GM12872 (cell line): Measurements from ENCODE around the gene CD2BP2.

ENCODE experiments used
- TF ChIP-seq, protein P1 (sequence below): IDR thresholded peaks from 3 replicates; pipeline ENCODE4 v1.5.1; 2011; ENCODE audit warnings: low read depth, mild to moderate bottlenecking, low read length, moderate library complexity; ENCODE audit not compliant: insufficient read depth

The CD2BP2 gene

DNA sequence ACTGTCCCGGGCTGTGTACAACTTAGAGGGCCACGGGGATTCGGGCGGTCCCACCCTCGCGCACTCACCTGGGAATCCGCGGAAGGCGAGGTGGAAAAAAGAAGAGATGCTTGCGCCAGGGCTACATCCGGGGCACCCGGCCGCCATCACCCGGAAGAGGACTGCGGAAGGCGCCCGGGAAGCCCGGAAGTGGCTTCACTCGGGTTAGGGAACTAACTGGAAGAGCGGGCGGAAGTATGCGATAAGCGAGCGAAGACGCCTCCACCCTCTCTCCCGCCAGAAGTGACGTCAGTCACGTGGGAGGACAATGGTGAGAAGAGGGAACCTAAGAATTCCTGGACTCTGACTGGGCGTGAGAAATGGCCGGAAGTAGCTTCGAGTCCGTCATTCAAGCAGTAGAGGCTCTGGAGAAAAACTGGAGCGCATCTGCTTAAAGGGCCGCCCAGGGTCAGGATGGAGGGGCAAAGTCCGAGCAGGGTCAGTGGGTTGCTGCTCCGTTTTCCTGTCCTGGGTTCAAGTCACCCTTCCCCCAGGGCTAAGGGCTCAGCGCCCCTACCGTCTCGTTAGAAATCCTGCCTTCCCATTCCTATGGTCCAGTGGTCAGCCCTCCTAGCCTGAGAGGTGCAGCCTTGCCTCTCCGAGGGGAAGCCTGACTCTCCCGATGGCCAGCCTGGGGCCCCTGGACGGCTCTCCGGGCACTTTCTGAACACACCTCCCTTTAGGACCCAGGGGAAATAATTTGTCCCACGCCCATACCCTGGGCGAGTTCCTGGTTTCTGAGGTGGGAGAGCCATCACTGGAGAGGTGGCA lies at the start of gene CD2BP2:
Gene CD2BP2, minus strand, starts transcription at position 165 of the 810 bp plus-strand sequence. CDS start 627 bp downstream, outside the sequence.
- TF ChIP-seq, protein P1, sequence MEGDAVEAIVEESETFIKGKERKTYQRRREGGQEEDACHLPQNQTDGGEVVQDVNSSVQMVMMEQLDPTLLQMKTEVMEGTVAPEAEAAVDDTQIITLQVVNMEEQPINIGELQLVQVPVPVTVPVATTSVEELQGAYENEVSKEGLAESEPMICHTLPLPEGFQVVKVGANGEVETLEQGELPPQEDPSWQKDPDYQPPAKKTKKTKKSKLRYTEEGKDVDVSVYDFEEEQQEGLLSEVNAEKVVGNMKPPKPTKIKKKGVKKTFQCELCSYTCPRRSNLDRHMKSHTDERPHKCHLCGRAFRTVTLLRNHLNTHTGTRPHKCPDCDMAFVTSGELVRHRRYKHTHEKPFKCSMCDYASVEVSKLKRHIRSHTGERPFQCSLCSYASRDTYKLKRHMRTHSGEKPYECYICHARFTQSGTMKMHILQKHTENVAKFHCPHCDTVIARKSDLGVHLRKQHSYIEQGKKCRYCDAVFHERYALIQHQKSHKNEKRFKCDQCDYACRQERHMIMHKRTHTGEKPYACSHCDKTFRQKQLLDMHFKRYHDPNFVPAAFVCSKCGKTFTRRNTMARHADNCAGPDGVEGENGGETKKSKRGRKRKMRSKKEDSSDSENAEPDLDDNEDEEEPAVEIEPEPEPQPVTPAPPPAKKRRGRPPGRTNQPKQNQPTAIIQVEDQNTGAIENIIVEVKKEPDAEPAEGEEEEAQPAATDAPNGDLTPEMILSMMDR = no peak

DNA sequence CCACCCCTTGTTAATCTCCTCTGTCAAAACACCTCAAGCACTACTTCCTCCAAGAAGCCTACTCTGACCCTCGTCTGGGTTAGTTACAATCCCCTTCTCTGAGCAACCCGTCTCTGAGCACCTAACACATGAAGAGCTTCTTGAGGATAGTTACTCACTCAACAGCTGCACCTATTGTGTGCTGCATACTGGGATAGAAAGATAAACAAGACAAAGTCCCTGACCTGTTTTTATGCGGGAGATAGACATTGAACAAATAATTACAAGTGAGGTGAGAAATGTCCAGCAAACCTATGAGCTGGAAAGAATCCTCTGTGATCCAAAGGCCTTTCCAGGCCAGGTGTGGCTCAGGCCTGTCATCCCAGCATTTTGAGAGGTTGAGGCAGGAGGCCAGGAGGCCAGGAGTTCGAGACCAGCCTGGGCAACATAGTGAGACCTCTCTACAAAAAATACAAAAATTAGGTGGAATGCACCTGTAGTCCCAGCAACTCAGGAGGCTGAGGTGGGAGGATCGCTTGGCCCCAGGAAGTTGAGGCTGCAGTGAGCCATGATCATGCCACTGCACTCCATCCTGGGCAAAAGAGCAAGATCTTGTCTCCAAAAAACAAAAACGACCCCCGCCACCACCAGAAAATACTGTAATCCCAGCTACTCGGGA lies 46.8 kb upstream of the CD2BP2 start:
- TF ChIP-seq, protein P1 = no peak

DNA sequence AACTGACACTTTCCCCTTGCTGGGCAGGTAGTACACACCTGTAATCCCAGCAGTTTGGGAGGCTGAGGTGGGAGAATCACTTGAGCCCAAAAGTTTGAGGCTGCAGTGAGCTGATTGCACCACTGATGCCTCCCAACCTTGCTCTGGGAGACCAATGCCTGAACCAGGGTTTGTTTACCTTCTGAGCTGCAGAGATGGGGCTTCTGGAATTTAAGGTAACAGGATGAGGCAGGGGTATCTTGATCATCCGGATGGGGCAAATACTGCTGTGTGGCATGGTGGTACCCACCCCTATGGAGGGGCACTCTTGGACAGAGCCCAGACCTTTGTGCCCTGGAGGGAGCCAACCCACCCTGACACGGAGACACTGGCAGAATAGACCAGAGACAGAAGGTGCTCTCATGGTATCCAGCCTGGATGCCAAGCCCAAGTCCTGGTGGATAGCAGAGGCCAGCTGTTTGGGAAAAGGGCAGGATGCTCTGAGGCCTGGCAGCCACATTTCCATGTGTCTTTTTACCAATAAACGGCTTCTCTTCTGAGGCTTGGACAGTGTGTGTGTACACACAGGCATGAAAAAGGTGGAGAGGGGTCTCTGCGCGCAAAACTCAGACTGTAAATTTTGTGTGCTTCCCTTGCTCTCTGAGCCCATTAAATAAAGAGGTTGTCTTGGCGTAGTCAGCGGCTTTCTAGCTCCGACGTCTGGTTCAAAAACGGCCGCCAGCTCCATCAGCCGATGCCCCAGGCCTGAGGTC lies 44.5 kb upstream of the CD2BP2 start:
- TF ChIP-seq, protein P1 = no peak

DNA sequence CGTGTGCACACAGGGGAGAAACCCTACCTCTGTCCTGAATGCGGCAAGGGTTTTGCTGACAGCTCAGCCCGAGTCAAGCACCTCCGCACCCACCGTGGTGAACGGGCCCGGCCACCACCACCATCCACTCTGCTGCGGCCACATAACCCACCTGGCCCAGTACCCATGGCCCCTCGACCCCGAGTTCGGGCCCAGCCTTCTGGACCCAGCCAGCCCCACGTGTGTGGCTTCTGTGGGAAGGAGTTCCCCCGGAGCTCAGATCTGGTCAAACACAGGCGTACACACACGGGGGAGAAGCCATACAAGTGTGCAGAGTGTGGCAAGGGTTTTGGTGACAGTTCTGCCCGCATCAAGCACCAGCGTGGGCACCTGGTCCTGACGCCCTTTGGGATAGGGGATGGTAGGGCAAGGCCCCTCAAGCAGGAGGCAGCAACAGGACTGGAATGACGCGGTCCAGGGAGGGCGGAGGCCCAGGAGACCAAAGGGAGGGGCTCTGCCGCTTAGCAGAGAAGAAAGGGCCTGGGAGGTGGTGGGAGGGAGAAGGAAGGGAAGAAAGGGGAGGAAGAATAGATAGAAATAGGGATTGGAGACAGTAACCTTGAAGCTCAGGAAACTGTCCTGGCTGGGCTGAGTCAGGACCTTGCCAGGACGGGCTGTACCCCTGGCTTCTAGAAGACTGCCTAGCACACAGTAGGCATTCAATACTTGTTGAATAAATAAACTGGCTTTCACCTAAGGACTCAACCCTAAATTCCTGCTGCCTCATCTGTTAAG lies 43.7 kb upstream of the CD2BP2 start:
- TF ChIP-seq, protein P1 = no peak

DNA sequence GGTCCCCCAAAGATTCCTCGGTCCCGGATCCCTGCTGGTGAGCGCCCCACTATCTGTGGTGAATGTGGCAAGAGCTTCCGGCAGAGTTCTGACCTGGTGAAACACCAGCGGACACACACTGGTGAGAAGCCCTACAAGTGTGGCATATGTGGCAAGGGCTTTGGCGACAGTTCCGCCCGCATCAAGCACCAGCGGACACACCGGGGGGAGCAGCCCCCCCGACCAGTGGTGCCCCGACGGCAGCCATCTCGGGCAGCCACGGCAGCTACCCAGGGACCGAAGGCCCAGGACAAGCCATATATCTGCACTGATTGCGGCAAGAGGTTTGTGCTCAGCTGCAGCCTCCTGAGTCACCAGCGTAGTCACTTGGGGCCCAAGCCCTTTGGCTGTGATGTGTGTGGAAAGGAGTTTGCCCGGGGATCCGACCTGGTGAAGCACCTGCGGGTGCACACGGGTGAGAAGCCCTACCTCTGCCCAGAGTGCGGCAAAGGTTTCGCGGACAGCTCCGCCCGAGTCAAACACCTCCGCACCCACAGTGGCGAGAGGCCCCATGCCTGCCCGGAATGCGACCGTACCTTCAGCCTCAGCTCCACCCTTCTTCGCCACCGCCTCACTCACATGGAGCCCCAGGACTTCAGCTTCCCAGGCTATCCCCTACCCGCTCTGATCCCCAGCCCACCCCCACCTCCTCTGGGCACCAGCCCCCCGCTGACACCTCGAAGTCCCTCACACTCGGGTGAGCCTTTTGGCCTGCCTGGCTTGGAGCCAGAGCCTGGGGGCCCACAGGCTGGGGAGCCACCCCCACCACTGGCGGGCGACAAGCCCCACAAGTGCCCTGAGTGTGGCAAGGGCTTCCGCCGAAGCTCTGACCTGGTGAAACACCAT lies 42.9 kb upstream of the CD2BP2 start:
- TF ChIP-seq, protein P1 = no peak

DNA sequence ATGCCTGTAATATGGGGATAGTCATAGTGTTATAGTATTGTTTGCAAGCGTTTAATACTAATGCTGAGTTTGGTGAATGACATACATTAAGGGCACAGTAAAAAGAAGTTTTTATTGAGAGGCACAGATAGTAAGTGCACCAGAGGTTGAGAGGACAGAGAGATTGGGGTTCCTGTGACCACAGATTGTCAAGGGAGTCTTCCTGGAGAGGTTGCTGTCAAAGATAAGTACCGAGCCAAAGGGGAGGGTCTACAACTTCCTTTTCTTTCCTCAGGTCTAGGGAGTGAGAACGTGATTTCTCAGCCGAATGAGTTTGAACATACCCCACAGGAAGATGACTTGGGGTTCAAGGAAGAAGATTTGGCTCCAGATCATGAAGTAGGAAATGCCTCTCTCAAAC lies 41.9 kb upstream of the CD2BP2 start:
- TF ChIP-seq, protein P1 = no peak
